Liver (tissue), 3 donors: ENCODE results near the gene FLNB.

Experiments
- JUND ChIP-seq, 2 donors: IDR thresholded peaks; 2 replicates each; pipeline ENCODE4 v1.6.1; 2016; ENCODE audit warnings: antibody characterized with exemption in 2 of 2
- RAD21 ChIP-seq, 2 donors: IDR thresholded peaks; 2 replicates each; pipeline ENCODE4 v1.6.1; 2016; ENCODE audit warnings: antibody characterized with exemption in 2 of 2, mild to moderate bottlenecking in 2 of 2
- YY1 ChIP-seq: IDR thresholded peaks from 2 replicates; pipeline ENCODE4 v1.6.1; 2016; ENCODE audit warnings: antibody characterized with exemption, mild to moderate bottlenecking
- TF ChIP-seq, protein P1 (sequence below): fragments of 150-350 bp; IDR thresholded peaks from 2 replicates; pipeline ENCODE4 v1.5.1; 2017; ENCODE audit warnings: improper control_type of control experiment, low read depth, low read length; ENCODE audit not compliant: missing input control
- TF ChIP-seq, protein P2 (sequence below): IDR thresholded peaks from 2 replicates; pipeline ENCODE4 v1.6.1; 2016; ENCODE audit warnings: antibody characterized with exemption, mild to moderate bottlenecking
- TF ChIP-seq, protein P3 (sequence below): IDR thresholded peaks from 2 replicates; pipeline ENCODE4 v1.6.1; 2016; ENCODE audit warnings: antibody characterized with exemption
- donor health status: healthy.
- donor health status: healthy.

DNA sequence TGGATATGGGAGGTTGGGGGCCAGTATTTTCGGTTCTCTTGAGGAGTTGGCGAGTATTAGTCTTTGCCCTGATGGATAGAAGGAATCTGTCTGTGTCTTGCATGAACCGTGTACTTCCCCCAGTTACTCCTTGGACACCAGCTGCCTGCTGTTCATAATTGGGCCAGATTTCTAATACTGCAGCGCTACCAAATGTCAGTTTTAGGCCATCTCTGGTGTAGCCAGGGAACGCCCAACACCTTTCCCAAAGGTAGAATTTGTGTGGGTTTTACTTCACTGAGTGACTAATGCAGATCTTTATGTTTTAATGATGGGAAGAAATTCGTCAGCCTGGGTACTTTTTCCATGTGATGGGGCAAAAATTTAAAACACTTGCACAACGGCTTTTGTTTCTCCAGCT is 18.4 kb downstream of the FLNB start:
- TF ChIP-seq, protein P1, sequence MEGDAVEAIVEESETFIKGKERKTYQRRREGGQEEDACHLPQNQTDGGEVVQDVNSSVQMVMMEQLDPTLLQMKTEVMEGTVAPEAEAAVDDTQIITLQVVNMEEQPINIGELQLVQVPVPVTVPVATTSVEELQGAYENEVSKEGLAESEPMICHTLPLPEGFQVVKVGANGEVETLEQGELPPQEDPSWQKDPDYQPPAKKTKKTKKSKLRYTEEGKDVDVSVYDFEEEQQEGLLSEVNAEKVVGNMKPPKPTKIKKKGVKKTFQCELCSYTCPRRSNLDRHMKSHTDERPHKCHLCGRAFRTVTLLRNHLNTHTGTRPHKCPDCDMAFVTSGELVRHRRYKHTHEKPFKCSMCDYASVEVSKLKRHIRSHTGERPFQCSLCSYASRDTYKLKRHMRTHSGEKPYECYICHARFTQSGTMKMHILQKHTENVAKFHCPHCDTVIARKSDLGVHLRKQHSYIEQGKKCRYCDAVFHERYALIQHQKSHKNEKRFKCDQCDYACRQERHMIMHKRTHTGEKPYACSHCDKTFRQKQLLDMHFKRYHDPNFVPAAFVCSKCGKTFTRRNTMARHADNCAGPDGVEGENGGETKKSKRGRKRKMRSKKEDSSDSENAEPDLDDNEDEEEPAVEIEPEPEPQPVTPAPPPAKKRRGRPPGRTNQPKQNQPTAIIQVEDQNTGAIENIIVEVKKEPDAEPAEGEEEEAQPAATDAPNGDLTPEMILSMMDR = no peak
- TF ChIP-seq, protein P2, sequence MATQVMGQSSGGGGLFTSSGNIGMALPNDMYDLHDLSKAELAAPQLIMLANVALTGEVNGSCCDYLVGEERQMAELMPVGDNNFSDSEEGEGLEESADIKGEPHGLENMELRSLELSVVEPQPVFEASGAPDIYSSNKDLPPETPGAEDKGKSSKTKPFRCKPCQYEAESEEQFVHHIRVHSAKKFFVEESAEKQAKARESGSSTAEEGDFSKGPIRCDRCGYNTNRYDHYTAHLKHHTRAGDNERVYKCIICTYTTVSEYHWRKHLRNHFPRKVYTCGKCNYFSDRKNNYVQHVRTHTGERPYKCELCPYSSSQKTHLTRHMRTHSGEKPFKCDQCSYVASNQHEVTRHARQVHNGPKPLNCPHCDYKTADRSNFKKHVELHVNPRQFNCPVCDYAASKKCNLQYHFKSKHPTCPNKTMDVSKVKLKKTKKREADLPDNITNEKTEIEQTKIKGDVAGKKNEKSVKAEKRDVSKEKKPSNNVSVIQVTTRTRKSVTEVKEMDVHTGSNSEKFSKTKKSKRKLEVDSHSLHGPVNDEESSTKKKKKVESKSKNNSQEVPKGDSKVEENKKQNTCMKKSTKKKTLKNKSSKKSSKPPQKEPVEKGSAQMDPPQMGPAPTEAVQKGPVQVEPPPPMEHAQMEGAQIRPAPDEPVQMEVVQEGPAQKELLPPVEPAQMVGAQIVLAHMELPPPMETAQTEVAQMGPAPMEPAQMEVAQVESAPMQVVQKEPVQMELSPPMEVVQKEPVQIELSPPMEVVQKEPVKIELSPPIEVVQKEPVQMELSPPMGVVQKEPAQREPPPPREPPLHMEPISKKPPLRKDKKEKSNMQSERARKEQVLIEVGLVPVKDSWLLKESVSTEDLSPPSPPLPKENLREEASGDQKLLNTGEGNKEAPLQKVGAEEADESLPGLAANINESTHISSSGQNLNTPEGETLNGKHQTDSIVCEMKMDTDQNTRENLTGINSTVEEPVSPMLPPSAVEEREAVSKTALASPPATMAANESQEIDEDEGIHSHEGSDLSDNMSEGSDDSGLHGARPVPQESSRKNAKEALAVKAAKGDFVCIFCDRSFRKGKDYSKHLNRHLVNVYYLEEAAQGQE = no peak
- TF ChIP-seq, protein P3, sequence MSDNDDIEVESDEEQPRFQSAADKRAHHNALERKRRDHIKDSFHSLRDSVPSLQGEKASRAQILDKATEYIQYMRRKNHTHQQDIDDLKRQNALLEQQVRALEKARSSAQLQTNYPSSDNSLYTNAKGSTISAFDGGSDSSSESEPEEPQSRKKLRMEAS = no peak
- TF ChIP-seq JUND (IDR thresholded peaks at IDR 0.05) (no peak), YY1 (no peak), RAD21 (IDR thresholded peaks at IDR 0.05) (no peak)
